K562 (cell line): ENCODE measurements around the gene RHOC. TPM values are rescaled to one million over a fixed set of nuclear protein-coding genes. Genes with fewer than 3 reads are reported as not detected.
A peak's percentile ranks its signal among the peaks of the same experiment; 100 is the strongest.

Source experiments
- ATF7 ChIP-seq: fragments of 450-650 bp; IDR thresholded peaks from 2 replicates; pipeline ENCODE4 v1.7.1; 2014; ENCODE audit warnings: mild to moderate bottlenecking, moderate library complexity
- BACH1 ChIP-seq: fragments of 200-800 bp; sonication (Bioruptor generic); IDR thresholded peaks from 2 replicates; pipeline ENCODE4 v1.6.1; 2016; ENCODE audit warnings: missing genetic modification characterization, missing compliant biosample characterization
- E4F1 ChIP-seq: fragments of 250-450 bp; sonication (Bioruptor Pico); IDR thresholded peaks from 2 replicates; pipeline ENCODE4 v1.5.0; 2021; ENCODE audit warnings: mild to moderate bottlenecking, borderline replicate concordance
- FOXP1 ChIP-seq: sonication (generic); formaldehyde crosslinking; IDR thresholded peaks from 2 replicates; pipeline ENCODE4 v1.8.0; 2022; ENCODE audit warnings: mild to moderate bottlenecking, missing genetic modification reagents
- HLTF ChIP-seq: fragments of 450-650 bp; IDR thresholded peaks from 2 replicates; pipeline ENCODE4 v1.6.1; 2016
- NFE2L1 ChIP-seq: fragments of 450-650 bp; IDR thresholded peaks from 2 replicates; pipeline ENCODE4 v1.6.1; 2016; ENCODE audit warnings: missing genetic modification characterization, low read depth, mild to moderate bottlenecking, missing compliant biosample characterization, moderate library complexity, borderline replicate concordance
- NRF1 ChIP-seq, 2 experiments: fragments of 450-650 bp; IDR thresholded peaks in 1 of 2; conservative IDR thresholded peaks in 1 of 2; 2 replicates each; pipeline ENCODE4 v1.6.1; 2014; ENCODE audit warnings: mild to moderate bottlenecking in 2 of 2
- PML ChIP-seq: IDR thresholded peaks from 2 replicates; pipeline ENCODE4 v1.6.1; 2012; ENCODE audit warnings: low read length, inconsistent platforms
- POU5F1 ChIP-seq: fragments of 150-350 bp; IDR thresholded peaks from 2 replicates; pipeline ENCODE4 v1.6.1; 2014; ENCODE audit warnings: borderline replicate concordance, low read length, low read depth, mild to moderate bottlenecking; ENCODE audit not compliant: partially characterized antibody
- PRPF4 ChIP-seq: fragments of 200-400 bp; formaldehyde crosslinking; IDR thresholded peaks from one replicate; pipeline ENCODE4 v1.6.1; 2017; ENCODE audit warnings: low read length, low read depth, mild to moderate bottlenecking; ENCODE audit not compliant: insufficient read depth, poor library complexity, severe bottlenecking
- RBM14 ChIP-seq: fragments of 200-400 bp; formaldehyde crosslinking; IDR thresholded peaks from 2 replicates; pipeline ENCODE4 v1.6.1; 2018; ENCODE audit warnings: low read depth, mild to moderate bottlenecking, low read length, moderate library complexity, borderline replicate concordance; ENCODE audit not compliant: insufficient read depth
- RBM15 ChIP-seq: fragments of 200-400 bp; formaldehyde crosslinking; IDR thresholded peaks from 2 replicates; pipeline ENCODE4 v1.6.1; 2018; ENCODE audit warnings: mild to moderate bottlenecking, low read length, moderate library complexity; ENCODE audit not compliant: insufficient read depth
- RBM22 ChIP-seq: fragments of 200-400 bp; formaldehyde crosslinking; IDR thresholded peaks from 2 replicates; pipeline ENCODE4 v1.6.1; 2018; ENCODE audit warnings: low read length, low read depth; ENCODE audit not compliant: poor library complexity, severe bottlenecking
- SMAD2 ChIP-seq: fragments of 150-350 bp; IDR thresholded peaks from 2 replicates; pipeline ENCODE4 v1.6.1; 2014; ENCODE audit warnings: low read depth, mild to moderate bottlenecking, low read length
- SMAD3 ChIP-seq: fragments of 450-650 bp; formaldehyde crosslinking; conservative IDR thresholded peaks from 2 replicates; pipeline ENCODE4 v1.4.0; 2020; ENCODE audit warnings: mild to moderate bottlenecking
- TFAP4 ChIP-seq: sonication (generic); formaldehyde crosslinking; IDR thresholded peaks from 2 replicates; pipeline ENCODE4 v1.8.0; 2022; ENCODE audit warnings: missing genetic modification reagents, mild to moderate bottlenecking, moderate library complexity, borderline replicate concordance
- THRAP3 ChIP-seq: fragments of 450-650 bp; IDR thresholded peaks from 2 replicates; pipeline ENCODE4 v1.6.1; 2016; ENCODE audit warnings: mild to moderate bottlenecking, inconsistent platforms, borderline replicate concordance
- ZBTB1 ChIP-seq: sonication (generic); formaldehyde crosslinking; IDR thresholded peaks from 2 replicates; pipeline ENCODE4 v1.8.1; 2023; ENCODE audit warnings: missing genetic modification reagents, low read depth, mild to moderate bottlenecking, borderline replicate concordance
- ZBTB8A ChIP-seq: fragments of 450-650 bp; IDR thresholded peaks from 2 replicates; pipeline ENCODE4 v1.6.1; 2018; ENCODE audit warnings: mild to moderate bottlenecking, moderate library complexity; ENCODE audit not compliant: partially characterized antibody
- ZFX ChIP-seq: sonication (generic); formaldehyde crosslinking; IDR thresholded peaks from 2 replicates; pipeline ENCODE4 v1.8.0; 2022; ENCODE audit warnings: mild to moderate bottlenecking, missing genetic modification reagents, moderate library complexity
- ZNF12 ChIP-seq: sonication (generic); formaldehyde crosslinking; IDR thresholded peaks from 2 replicates; pipeline ENCODE4 v1.4.0; 2020; ENCODE audit warnings: mild to moderate bottlenecking, missing genetic modification reagents
- ZNF143 ChIP-seq: sonication (generic); formaldehyde crosslinking; IDR thresholded peaks from 2 replicates; pipeline ENCODE4 v1.9.0; 2022; ENCODE audit warnings: mild to moderate bottlenecking, missing genetic modification reagents
- ZNF282 ChIP-seq: sonication (generic); formaldehyde crosslinking; IDR thresholded peaks from 2 replicates; pipeline ENCODE4 v1.8.1; 2023; ENCODE audit warnings: missing genetic modification reagents
- ZNF431 ChIP-seq: sonication (generic); formaldehyde crosslinking; IDR thresholded peaks from 2 replicates; pipeline ENCODE4 v1.8.0; 2022; ENCODE audit warnings: mild to moderate bottlenecking, missing genetic modification reagents
- ZNF644 ChIP-seq: fragments of 200-800 bp; sonication (Bioruptor generic); IDR thresholded peaks from 2 replicates; pipeline ENCODE4 v1.6.1; 2016; ENCODE audit warnings: low read depth, missing genetic modification characterization, missing compliant biosample characterization
- ZNF77 ChIP-seq: fragments of 250-450 bp; sonication (Bioruptor Pico); IDR thresholded peaks from 2 replicates; pipeline ENCODE4 v1.5.0; 2020
- polyA plus RNA-seq, 8 experiments: library from polyadenylated mRNA; depleted of rRNA in 4 of 8; stranded (reverse) in 5 of 8; unstranded in 3 of 8; fragments of >200 nt; fragmentation: Nextera tagmentation in 2 of 8; fragmentation: Illumina TruSeq in 1 of 8; extraction: Ambion mirVana in 2 of 8; extraction: Trizol in 1 of 8; gene quantifications; 2 replicates each; pipeline versions ENCODE4 v1.2.1 to v1.2.3, GENCODE V29; 2011 to 2014; ENCODE audit warnings: inconsistent platforms in 1 of 8, missing spikeins in 1 of 8
- total RNA-seq, 7 experiments: library from RNA; depleted of rRNA in 6 of 7; stranded (reverse); fragments of >200 nt in 6 of 7; fragmentation: Illumina TruSeq in 2 of 7; extraction: Trizol in 2 of 7; gene quantifications; 2 replicates each; pipeline versions ENCODE4 v1.2.1 to v1.2.3, GENCODE V29; 2011 to 2021; ENCODE audit warnings: low replicate concordance in 1 of 7

Gene RHOC
- total and polyA plus RNA-seq, 9 of the 15 experiments (the other 6 are each of a cell fraction or from before 2014, with no cell fraction given) = 35.2 to 364 (median 204) TPM

- no peak for TF ChIP-seq E4F1 (CRISPR knock-in tag)
- TF ChIP-seq RBM22 = no peak
- TF ChIP-seq PML = no peak
- TF ChIP-seq BACH1 (tag) = no peak
- no peak for TF ChIP-seq POU5F1
- TF ChIP-seq THRAP3 = 0 out of 2 replicates have a peak, but pooled peaks have one; percentile 82
- no peak for TF ChIP-seq NRF1 (conservative IDR thresholded peaks at IDR 0.05 in 1 of 2, IDR thresholded peaks at IDR 0.05 in 1 of 2)
- TF ChIP-seq ZFX (CRISPR knock-in tag) = peak; percentile 91
- TF ChIP-seq ATF7 = no peak
- TF ChIP-seq TFAP4 = peak; percentile 68
- TF ChIP-seq ZNF12 (CRISPR knock-in tag) = 0 out of 2 replicates have a peak, but pooled peaks have one; percentile 20
- no peak for TF ChIP-seq ZBTB1 (CRISPR knock-in tag)
- TF ChIP-seq HLTF = peak; percentile 74
- no peak for TF ChIP-seq SMAD2
- no peak; the same call in 1 of the 2 replicates for TF ChIP-seq ZNF431
- no peak for TF ChIP-seq ZBTB8A
- no peak; the same call in 1 of the 2 replicates for TF ChIP-seq FOXP1
- no peak for TF ChIP-seq RBM15
- TF ChIP-seq ZNF77 (CRISPR knock-in tag) = no peak
- TF ChIP-seq ZNF282 = no peak
- no peak for TF ChIP-seq ZNF143 (CRISPR knock-in tag)
- no peak for TF ChIP-seq SMAD3 (CRISPR knock-in tag)
- no peak for TF ChIP-seq ZNF644 (tag)
- TF ChIP-seq NFE2L1 (tag) = no peak
- no peak for TF ChIP-seq PRPF4
- TF ChIP-seq RBM14 = no peak
These were observed 32.4 kb downstream of the RHOC start, which contains the start of gene MOV10 (continued) for GRCh38 chr1:112674440-112674985.
